Measurements from ENCODE around the gene PHF2. TPM values are rescaled to one million over a fixed set of nuclear protein-coding genes. Genes with fewer than 3 reads are reported as not detected.
"Not testable (repeated sequence)": the region's sequence is repeated elsewhere in the genome, so short reads cannot be mapped to it uniquely, and the experiment has no call there.

Gene PHF2
- total RNA-seq, 2 experiments from 2014 or later, result 19.7 to 19.9 TPM

DNA sequence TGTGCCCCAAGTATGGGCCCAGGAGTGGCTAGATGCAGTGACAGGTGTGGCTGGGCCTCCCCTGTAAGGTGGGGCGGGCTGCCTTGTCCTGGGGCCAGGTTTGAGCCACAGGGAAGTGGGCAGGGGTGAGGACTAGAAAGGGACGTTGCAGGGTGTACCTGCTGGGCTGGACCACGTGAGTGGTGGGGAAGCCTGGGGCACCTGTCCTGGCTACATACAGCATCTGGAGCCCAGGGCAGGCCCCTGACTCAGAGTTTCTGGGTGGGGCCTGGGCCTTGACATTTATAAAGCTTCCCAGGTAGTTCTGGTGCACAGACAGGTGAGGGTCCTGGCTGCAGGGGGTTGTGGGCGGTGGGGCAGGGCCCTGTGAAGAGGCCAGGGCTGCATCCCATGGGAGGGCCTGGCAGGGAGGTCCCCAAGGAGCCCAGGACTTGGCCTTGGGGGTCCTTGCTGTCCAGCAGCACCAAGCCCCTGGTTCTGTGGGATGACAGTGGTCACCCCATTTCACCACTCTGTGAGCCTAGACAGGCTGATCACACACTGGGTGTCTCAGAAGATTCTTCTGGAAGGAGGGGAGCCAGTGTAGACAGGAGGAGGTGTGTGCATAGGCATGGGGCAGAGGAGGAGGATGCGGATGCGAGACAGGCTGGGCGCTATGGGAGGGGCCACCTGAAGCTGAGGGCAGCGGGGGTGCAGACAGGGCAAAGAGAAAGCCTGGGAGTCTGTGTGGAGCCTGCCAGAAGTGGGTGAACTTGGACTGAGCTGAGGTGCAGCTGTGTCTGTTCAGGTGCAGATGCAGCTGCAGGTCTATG, 94.0 kb downstream of the PHF2 start:
- ChIA-PET CTCF (no interaction called here), POLR2A (no interaction called here)

DNA sequence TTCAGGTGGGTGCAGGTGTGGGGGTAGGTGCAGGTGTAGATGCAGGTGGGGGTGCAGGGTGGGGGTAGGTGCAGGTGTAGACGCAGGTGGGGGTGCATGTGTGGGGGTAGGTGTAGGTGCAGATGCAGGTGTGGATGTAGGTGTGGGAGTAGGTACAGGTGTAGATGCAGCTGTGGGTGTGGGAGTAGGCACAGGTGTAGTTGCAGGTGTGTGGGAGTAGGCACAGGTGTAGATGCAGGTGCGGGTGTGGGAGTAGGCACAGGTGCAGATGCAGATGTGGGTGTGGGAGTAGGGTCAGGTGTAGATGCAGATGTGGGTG, 94.6 kb downstream of the PHF2 start:
- CTCF ChIA-PET, result no interaction called here
- POLR2A ChIA-PET, result no interaction called here

DNA sequence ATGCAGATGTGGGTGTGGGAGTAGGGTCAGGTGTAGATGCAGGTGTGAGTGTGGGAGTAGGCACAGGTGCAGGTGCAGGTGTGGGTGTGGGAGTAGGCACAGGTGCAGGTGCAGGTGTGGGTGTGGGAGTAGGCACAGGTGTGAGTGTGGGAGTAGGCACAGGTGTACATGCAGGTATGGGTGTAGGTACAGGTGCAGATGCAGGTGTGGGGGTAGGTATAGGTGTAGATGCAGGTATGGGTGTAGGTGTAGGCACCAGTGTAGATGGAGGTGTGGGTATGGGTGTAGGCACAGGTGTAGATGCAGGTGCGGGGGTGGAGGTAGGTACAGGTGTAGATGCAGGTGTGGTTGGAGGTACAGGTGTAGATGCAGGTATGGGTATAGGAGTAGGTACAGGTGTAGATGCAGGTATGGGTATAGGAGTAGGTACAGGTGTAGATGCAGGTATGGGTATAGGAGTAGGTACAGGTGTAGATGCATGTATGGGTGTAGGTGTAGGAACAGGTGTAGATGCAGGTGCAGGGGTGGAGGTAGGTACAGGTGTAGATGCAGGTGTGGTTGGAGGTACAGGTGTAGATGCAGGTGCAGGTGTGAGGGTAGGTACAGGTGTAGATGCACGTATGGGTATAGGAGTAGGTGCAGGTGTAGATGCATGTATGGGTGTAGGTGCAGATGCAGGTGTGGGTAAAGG, 96.1 kb downstream of the PHF2 start:
- POLR2A ChIA-PET, result not testable (repeated sequence)

DNA sequence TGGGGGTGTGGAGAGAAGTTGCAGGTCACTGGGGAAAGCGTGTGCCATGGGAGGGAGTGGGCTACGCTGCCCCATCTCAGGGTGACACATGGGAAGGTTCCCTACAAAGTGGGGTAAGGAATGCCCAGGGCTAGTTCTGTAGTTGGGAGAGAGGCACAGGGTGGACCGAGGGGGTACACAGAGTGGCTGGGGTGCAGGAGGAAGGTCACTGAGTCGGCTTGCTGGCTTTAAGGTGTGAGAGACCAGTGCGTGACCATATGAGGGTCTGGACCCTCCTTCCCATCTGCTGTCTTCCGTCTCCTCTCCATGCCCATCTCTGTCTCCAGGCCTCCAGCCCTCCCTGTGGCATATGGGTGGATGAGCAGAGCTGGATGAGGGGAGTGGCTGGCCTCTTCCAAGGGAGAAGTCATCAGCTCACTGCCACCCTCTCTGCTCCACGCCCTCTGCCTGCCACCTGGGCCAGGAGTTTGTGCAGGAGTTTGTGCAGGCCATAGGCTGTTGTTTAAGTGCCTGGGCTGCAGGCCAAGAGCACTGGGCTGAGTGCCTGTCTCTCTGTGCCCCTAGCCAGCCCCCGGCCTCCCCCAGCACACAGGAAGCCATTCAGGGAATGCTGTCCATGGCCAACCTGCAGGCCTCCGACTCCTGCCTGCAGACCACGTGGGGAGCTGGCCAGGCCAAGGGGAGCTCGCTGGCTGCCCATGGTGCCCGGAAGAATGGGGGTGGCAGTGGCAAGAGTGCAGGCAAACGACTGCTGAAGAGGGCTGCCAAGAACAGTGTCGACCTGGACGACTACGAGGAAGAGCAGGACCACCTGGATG, 96.8 kb downstream of the PHF2 start:
- ChIA-PET POLR2A (no interaction called here), CTCF (no interaction called here)

More for the DNA sequence above, 96.1 kb downstream of the PHF2 start:
- CTCF ChIA-PET, result not testable (repeated sequence)

DNA sequence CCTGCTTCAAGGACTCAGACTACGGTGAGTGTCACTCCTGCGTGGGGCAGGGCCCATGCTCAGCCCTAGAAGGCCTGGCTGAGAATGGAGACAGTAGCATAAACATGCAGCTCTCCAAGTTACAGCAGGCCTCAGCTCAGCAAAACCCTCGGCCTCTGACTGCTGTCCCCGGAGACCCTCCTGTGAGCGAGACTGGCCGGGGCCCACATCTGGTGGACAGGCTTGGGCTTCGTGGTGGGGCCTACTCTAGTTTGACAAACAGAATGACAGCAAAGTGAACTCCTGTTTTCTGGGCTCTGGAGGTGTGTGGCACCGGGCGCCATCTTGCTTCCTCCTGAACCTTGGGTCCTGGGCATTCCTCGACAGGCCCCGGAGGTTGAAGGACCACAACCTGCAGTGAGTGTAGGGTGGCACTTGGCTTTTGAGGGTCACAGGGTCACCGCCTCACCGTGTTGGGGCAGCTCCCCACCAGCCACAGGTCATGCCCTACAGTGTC, 97.5 kb downstream of the PHF2 start:
- POLR2A ChIA-PET, result no interaction called here
- CTCF ChIA-PET, result no interaction called here

DNA sequence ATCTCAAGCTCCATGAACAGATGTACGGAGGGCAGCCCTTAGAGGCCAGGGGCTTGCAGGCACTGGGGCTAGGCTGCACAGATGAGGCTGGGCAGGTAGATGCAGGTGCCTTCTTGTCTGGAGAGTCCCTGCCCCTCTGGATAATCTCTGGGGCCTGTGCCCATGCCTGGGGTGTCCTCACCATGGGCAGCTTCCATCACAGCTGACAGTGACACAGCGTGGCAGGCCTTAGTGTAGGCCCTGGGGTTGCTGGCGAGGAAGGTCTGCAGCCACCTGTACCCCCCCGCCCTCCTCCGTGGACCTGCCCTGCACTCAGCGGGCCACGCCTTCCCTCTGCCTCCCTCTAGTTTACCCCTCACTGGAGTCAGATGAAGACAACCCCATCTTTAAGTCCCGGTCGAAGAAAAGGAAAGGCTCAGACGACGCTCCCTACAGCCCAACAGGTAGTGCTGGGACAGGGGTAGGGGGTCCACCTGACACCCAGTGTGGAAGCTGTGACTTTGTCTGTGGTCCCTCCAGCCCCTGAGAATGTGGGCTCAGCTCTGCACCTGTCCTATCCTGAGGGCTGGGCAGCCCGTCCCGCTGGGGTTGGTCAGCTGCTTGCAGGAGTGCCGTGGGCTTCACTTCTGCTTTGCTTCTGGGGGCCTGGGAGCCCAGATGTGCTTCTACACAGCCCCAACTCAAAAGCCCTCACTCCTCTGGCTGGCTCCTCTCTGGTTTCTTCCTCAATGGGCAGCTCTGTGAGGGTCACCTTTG, 98.4 kb downstream of the PHF2 start:
- ChIA-PET POLR2A (no interaction called here), CTCF (no interaction called here)

DNA sequence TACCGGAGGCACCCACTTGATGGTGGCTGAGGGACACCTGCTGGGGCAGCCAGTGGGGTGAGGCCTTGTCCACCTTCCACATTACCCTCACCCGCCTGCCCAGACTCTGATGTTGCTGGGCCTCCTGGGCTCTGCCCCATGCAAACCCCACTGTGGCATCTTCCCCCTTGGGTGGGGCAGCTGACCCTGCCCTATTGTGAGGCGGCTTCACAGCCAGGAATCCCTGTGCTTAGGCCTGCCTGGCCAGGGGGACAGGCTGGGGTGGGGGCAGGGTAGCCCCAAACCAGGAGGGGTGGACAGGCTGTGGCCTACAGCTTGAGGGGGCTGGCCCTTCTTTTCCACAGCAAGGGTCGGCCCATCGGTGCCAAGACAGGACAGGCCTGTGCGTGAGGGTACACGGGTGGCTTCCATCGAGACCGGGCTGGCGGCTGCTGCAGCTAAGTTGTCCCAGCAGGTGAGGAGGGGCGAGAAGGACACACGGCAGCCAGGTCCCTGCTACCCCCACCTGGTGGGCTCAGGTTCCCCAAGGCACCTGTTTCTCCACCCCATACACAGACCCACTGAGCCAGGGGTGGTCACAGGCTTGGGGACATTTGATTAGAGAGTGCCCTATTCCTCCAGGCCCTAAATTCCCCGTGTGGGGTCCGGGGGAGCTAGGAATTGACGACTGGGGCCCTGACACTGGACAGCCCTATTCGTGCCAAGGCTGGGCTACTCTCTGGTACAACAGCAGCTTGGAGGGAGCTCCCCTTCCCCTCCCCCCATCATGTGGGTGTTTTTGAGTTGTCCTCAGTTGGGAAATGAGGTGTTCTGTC, 99.2 kb downstream of the PHF2 start:
- ChIA-PET POLR2A (no interaction called here), CTCF (no interaction called here)

DNA sequence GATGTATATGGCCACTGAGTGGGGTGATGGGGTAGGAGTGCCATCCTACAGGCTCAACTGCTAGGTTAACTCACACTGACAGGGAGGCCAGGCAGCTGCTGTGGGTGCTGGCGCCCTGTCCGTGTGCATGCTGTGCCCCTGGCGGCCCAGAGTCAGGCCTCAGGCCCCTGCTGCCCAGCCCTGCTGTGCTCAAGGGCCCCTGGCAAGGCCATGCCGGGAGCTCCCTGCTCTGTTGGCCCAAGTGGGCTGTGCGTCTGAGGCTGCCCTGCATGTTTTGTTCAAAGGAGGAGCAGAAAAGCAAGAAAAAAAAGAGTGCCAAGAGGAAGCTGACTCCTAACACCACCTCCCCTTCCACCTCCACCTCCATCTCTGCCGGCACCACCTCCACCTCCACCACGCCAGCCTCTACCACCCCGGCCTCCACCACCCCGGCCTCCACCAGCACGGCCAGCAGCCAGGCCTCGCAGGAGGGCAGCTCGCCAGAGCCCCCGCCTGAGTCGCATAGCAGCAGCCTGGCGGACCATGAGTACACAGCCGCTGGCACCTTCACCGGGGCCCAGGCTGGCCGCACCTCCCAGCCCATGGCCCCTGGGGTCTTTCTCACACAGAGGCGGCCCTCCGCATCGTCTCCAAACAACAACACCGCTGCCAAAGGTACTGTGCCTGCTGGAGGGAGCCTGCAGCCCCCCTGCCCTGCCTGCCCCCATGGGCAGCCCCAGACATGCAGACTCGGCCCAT, 100.1 kb downstream of the PHF2 start:
- CTCF ChIA-PET, result no interaction called here
- POLR2A ChIA-PET, result no interaction called here

DNA sequence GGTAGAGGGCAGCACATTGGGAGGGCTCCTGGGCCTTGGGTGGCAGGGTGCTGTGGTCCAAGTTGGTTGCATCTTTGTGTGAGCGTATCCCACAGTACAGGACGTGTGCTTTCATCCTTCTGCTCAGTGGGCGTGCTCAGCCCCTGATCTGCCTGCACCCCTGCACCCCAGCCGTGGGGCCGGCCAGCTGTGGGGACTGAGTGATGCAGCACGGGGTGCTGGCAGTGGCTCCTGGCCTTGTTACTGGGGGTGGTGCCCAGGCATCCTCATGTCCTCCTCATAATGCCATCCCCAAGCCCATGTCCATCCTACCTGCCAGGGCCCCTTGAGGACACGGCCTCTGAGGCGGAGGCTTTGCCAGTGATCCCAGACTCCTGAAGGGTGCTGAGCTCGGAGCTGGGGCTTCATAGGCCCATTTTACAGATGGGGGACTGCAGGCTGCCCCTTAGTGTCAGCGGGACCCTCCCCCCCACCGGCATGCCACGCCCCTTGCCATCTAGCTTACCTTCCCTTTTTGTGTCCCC, 100.7 kb downstream of the PHF2 start:
- ChIA-PET CTCF (no interaction called here), POLR2A (no interaction called here)

DNA sequence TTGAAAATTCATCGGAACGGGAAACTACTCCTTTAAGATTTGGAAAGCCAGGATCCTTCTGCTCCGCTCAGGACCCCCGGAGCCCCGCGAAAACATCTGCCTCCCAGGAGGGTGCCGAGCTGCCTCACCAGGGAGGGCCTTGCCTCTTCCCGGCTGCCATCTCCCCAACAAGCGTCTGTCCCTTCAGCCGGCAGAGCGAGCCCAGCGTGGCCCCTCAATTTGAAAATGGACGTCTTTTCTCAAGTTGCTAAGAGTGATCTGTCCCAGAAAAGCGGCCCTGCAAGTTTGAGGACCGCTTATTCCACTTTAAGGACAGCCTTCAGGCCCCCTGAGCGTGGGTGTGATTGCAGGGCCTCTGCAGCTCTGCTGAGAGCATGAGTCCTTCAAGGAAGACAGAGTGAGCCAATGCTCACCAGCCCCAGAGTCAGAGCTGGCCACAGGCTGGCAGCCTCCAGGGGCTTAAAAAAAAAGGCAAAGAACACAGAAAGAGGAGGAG, 101.3 kb downstream of the PHF2 start:
- CTCF ChIA-PET, result no interaction called here

DNA sequence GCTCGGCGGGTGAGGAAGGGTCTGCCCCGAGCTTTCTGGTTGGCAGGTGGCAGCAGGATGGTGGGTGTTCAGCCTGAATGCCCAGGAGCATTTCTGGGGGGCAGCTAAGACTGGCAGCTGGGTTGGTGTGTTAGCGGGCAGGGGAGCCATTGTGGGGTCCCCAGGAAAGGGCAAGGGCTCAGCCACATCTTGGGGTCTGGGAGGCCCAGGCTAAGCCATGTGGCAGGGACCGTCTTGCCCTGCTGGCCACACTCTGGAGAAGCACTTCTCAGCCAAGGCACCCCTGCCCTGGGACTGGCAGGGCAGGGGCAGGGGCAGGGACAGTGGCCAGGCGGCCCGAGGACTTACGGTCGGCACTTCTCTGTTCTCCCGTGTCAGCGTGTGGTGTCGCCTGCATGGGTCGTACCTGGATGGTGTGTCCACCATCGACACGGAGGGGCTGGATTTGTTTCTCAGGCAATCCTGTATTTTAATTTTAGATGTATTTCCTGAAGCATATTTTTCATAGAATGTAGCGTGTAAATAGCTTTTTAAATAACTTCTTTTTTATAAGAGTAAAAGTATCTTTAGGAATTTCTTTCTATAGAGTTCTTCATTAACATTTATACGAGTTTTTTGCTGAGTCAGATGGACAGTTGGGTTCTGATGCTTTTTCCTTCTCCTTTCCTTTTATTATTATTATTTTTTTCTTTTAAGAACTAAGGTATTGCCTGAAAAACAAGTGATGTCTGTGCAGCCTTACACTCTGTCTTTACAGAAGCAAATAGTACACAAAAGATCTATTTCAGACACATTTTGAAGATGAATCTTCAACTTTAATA, 102.0 kb downstream of the PHF2 start:
- ChIA-PET POLR2A (no interaction called here), CTCF (interaction anchor here (0.8 kb wide), 1 partner anchor 283 kb away, joined by 4 read pairs; no protein-coding TSS in a partner anchor)

More for the DNA sequence above, 101.3 kb downstream of the PHF2 start:
- POLR2A ChIA-PET, result no interaction called here

DNA sequence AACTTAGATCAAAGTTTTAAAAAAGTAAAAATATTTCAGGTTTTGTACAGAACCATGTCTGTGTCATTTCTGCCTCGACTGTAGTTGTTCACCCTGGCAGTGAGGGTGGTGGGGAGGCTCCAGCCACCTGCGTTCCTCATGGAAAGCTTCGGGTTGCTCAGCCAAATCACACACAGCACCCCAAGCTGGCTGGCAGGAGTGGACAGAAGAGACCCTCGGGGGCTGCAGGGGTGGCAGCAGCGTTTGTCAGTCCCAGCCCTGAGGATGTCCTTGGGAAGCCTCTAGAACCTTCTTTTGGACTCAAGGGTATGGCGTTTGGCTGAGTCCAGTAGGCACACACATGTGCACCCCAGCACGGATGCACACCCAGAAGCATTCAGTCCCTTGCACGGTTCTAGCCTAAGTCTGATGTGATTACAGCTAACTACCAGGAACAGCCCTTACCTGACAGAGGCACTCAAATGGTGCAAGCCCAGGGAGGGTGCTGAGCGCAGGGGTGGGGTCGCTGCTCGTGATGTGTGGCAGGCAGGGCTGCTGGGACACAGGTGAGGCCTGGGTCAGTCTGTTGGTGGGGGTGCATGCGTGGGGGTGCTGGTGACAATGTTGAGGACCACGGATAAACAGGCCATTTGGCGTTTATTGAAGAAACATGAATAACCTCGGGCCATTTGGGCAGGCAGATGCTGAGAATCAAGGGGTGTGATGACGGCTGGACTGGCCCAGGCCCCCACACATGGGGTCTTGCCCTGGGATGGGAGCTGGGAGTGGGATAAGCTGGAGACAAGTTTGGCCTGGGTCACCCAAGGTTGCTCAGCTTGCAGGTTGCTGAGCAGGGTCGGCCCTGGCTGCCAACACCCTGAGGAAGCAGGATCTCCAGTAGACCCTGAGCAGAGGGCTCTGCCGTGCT, 103.4 kb downstream of the PHF2 start:
- ChIA-PET POLR2A (no interaction called here), CTCF (interaction anchor here (1.1 kb wide), 1 partner anchor 36 kb away, joined by 3 read pairs; no protein-coding TSS in a partner anchor)

DNA sequence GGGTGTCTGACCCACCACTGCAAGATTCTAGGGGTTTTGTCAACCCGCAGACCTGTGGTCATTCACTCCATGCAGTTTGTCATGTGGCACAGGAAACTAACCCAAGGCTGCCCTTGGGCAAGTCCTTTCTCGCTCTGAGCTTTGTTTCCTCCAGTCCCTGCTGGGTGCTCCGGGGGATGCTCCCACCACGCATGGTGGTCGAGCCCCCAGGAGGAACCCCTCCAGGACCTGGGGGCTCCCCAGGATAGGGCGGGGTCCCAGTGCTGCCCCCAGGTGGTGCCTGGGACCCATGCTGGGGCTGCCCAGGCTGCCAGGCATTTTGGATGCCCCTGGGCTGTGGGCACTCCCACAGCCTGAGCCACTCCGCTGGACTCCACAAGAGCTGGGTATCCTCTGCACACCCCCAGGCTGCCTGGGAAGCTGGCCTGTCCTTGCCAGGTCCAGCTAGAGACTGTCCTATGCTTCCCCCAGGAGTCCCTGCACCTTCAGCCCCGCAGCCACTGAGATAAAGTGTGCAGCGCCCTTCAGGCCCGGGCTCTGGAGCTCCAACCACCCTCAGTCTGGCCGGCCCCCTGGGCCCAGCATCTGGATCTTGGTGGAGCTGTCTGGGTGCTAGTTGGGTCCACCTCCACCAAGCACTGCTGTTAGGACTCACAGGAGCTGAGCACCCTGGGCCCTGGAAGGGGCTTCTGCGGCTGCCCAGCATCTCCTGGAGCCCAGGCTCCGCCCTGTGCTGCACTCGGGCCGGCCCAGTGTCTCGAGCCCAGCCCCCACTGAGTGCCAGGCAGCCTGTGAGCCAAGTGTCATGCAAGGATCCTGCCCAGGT, 104.3 kb downstream of the PHF2 start:
- ChIA-PET CTCF (interaction anchor here (1.1 to 2.3 kb wide), 2 partner anchors 37 to 282 kb away, joined by 3 to 15 read pairs; no protein-coding TSS in a partner anchor), POLR2A (no interaction called here)

DNA sequence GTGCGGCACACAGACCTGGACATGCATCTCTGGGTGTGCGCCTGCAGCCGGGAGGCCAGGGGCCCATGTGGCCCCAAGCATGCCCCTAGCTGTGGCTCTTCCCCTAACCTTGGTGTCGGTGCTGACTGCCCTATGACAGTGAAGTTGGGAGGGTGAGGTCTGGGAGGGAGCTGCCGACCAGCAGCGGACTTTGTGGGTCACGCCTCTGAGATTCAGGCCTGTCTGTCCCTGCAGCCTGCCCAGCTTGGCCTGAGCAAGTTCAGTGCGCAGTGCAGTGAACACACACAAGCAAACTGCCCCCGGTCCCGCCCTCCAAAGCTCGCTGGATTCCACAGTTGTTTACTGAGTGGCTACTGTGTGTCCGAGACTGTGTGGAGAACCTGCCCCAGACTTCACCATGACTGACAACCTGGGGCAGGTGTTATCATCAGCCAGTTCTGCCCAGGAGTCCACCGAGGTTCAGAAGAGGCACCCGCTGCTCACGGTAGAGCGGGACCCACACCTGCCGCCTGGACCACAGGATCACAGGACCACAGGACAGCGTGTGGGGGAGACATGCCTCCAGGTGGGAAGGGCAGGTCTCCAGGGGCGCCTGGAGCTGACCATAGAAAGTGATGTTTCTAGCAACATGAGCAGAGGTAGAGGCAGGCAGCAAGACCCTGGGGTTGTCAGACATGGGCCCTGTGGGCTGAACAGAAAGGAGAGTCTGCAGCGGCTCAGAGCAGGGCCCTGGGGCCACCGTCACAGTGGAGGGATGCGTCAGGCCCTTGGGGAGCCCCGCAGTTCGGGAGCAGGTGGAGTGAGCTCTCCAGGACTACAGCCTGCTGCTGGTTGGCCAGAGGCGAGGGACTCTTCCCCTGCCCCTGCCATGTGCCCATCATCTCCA, 105.1 kb downstream of the PHF2 start:
- ChIA-PET POLR2A (no interaction called here), CTCF (interaction anchor here (0.6 to 2.3 kb wide), 5 partner anchors 24 to 281 kb away, joined by 3 to 15 read pairs (median 4); no protein-coding TSS in a partner anchor)
